GM18858 (cell line): ENCODE results near the gene CEP83.

Experiments
- ATAC-seq: cut with Tn5 transposase; IDR thresholded peaks from one replicate; pipeline ENCODE4 v1.9.1; 2021; ENCODE audit not compliant: unreplicated experiment

Gene CEP83

DNA sequence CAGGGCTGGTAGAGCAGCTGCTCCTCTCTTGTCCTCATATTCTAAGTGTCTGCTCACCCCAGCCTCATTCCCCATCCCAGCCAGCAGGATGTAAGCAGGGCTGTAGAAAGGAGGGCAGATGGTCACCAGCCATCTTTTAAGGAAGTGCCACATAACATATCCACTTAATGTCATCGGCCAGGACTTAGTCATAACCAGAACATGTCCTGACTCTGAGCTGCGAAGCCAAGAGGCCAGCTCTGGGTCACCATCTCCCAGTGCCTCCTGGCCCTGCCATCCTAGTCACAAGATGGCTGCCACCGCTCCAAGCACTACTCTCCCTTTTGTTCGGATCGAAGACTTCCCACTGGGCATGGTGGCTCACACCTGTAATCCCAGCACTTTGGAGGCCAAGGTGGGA, 187.4 kb downstream of the CEP83 start:
- ATAC-seq: no peak

GRCh38 chr12:94271351-94271750, 188.3 kb downstream of the CEP83 start:
- no peak for ATAC-seq

DNA sequence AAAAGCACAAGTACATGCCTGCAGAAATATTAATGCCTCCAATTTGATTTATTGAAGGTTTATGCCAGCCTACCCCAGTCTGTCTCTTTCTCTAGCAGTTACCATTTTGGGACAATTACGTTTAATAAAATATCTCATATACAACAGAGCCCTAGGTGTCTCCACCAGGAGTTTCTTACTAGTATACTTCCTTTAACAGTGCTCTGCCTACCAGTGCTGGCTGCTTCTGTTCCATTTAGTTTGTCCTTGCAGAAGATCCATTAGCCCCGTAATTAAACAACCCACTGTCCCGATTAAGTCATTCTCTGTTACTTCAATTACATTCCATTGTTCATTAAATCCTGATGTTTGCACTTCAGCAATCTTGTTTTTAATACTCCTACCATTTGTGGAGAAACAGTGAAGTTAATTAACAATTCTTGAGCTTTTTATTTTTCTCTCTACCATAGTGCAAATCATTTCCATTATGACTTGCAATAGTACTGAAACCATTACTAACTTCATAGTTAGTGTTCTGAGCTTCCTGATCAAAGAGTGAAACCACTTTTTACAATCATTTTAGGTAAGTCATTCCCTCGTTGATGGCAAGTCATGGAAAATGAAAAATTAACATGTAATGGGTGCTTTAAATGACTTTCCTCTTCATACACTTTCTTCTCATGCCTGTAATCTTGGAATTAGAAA, 190.2 kb downstream of the CEP83 start:
- peak; percentile 64 for ATAC-seq

DNA sequence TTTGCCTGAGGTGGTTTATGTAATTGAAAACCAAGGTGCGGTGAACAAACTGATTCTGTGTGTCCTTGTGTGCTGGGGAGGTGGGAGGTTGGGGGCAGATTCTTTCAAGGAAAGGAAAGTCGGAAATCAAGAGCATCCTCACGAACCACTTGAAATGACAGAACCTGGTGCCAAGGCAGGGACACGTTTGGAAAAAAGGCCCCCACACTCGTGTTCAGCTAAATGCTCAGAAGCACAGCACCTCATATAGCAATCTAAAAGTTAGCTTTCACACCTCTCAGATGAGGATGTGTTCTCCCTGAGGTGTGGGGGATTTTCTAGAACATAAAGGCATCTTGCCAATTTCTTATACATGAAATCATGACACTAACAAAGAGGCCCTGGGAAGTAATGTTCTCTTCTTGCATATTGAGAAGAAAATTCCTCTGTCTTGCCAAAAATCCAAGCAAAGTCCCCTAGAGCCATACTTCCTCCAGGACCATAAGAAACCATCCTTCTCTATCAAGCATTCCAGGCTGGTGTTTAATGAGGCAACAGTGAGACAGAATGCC, 191.7 kb downstream of the CEP83 start:
- ATAC-seq: peak; percentile 28

GRCh38 chr12:94267537-94267872, 192.2 kb downstream of the CEP83 start:
- no peak for ATAC-seq

GRCh38 chr12:94266796-94267536, 192.7 kb downstream of the CEP83 start:
- ATAC-seq: no peak

- no peak for ATAC-seq
These were observed 193.5 kb downstream of the CEP83 start for GRCh38 chr12:94265966-94266745.

GRCh38 chr12:94265539-94265938, 194.1 kb downstream of the CEP83 start:
- ATAC-seq: no peak

DNA sequence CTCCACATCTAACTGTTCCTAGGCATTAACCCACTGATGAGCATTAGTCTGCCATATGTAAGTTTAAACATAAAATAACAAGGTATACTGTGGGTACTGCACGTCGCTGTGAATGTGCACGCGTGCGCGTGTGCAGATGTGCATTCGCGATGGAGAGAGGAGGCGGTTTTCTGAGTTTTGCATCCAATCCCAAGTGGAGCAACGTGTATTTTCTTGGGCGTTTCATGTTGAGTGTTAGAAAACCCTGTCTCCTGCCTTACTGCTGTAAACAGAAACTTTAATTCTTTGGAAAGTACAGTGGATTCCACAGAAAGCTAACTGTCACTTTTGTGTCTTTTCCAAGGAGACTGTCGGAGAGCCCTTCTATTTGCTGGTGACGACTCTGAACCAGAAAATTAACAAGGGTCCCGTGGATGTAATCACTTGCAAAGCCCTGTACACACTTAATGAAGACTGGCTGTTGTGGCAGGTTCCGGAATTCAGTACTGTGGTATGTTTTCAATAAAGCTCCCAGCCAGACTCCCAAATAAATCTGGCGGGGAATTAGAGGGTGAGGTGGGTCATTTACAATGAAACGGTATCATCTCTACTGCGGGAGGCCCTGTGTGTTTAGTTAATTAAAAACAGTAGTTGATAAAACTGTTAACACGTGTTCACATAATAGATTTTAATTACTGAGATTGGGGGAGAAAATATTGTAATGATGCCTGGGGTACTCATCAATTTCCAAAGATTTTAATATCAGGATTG, 194.8 kb downstream of the CEP83 start:
- ATAC-seq: no peak

DNA sequence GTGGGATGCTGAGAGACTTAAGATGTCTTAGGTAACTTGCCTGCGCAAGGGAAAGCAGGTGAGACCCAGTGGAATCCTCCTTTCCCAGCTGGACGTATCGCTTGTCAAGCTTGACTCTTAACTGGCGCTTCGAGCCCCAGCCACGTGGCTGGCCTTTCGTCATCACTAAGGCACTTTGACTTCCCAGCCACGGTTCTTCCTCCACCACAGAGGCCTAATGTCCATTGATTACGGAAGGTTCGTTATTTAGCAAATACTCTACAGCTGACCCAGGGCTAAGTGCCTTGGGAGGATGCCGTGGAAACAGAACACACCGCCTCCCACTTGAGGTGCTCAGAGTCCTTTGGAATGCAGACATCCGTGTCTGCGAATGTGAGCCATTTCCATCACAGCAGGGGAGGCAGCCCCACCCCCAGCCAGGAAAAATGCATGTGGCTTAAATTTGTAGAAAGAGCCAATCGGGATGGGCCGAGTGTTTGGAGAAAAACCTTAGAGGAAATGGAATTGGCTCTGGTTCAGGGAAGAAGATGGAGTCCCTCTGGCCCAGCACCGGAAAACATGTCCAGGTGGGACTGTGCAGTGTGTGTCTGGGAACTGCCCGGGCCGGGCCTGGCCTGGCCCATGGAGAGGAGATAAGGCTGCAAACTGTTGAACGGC, 195.6 kb downstream of the CEP83 start:
- no peak for ATAC-seq

GRCh38 chr12:94263011-94263811, 196.5 kb downstream of the CEP83 start:
- ATAC-seq: peak; percentile 31

DNA sequence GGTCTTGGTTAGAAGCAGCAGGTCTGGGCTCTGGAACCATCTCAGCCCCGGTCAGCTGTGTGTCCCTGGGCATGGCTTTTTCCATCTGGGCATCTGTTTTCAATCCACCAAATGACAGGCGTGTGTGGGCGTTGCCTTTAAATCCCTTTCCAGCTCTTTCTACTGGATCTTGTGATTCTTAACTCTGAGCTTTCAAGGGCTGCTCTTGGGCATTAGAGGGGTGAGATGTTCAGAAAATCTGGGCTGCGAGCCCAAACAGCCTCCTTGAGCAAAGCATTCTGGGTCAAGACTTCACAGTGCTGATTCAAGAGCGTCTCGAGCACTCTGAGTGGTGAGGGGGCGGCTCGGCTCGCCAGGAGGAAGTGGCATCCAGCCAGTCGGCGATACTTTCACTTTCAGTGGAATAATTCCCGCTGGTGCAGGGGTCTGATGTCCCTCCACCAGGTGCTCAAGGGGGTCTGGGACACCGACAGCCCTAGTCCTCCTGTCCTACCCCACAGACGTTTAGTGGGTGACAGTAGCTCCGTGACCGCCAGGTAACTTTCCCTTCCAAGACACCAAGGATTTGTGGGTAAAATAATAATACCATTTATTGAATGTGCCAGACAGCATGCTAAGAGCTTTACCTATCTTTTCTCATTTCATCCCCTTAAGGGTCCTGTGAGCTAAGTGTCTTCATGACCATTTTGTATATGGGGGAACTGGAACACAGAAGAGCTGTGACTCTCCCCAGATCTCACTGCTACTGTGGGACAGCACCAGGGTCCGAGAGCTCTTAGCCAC, 197.2 kb downstream of the CEP83 start:
- ATAC-seq: peak; percentile 47

- no peak for ATAC-seq
These were observed 197.9 kb downstream of the CEP83 start for GRCh38 chr12:94261786-94262185.

DNA sequence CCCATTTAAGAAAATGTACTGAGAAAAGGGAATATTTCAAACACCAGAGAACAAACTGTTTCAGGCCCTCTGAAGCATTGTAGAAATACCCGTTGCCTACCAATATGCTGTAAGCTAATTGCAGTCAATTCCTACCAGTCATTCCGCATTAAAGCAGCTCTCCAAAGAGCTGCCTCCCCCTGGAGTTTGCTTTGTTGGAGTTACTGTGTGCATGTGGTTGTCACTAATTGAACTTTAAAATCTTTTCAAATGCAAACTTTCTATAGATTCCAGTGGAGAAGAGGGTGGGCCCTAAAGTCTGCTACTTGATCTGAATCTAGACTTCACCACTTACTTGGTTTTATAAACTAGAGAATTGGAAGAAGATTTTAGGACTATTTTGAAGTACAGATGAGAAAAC, 198.5 kb downstream of the CEP83 start:
- ATAC-seq: no peak

DNA sequence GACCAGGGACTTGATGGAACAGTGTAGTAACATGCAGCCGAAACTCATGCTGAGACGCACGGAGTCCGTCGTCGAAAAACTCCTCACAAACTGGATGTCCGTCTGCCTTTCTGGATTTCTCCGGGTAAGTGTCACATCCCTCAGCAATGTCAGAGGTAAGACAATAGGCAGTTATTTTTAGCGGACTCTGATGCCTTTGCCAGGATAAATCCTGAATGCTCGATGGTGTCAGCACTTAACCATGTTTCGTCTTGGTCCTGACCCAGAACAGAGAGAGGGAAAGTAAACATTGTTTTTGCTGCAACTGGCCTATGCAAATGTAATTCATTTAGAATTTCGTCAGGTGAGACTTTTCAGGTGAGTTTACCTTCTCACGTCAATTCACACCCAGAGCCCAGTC, 198.9 kb downstream of the CEP83 start:
- no peak for ATAC-seq

- ATAC-seq: no peak
These were observed 199.7 kb downstream of the CEP83 start for GRCh38 chr12:94260017-94260416.

DNA sequence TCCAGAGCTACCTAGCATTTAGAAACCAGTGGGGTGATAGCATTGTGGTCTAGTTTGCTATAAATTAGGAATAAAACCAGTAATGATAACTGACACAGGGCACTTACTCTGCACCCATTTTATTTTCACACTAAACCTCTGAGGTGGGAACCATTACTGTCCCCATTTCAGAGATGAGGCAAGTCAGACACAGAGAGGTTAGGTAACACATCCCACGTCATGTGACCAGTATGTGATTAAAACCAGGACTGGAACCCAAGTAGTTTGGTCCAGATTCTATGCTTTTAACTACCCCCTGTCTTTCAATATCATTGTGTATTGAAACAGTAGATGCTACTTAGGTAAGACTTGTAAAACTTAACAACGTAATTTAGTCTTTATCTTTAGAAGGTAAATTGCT, 201.1 kb downstream of the CEP83 start:
- ATAC-seq: no peak
